ENCODE results near the gene LNPK. TPM values are rescaled to one million over a fixed set of nuclear protein-coding genes. Genes with fewer than 3 reads are reported as not detected.

The LNPK gene
- total RNA-seq, 1 experiment from 2014 or later, result 31.1 TPM

GRCh38 chr2:175877845-175878544, 124.1 kb downstream of the LNPK start:
- TF ChIP-seq, protein P1, sequence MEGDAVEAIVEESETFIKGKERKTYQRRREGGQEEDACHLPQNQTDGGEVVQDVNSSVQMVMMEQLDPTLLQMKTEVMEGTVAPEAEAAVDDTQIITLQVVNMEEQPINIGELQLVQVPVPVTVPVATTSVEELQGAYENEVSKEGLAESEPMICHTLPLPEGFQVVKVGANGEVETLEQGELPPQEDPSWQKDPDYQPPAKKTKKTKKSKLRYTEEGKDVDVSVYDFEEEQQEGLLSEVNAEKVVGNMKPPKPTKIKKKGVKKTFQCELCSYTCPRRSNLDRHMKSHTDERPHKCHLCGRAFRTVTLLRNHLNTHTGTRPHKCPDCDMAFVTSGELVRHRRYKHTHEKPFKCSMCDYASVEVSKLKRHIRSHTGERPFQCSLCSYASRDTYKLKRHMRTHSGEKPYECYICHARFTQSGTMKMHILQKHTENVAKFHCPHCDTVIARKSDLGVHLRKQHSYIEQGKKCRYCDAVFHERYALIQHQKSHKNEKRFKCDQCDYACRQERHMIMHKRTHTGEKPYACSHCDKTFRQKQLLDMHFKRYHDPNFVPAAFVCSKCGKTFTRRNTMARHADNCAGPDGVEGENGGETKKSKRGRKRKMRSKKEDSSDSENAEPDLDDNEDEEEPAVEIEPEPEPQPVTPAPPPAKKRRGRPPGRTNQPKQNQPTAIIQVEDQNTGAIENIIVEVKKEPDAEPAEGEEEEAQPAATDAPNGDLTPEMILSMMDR (IDR thresholded peaks at IDR 0.05; ENCODE audit: unreplicated experiment), result no peak
- CTCF ChIA-PET, result no interaction called here
- no peaks in the 10 kb centered on the region for H3K4me1 Mint-ChIP-seq (ENCODE audit: low read depth, unreplicated experiment)
- DNase-seq, result no peak
- no peak overlapping the region for H3K27ac Mint-ChIP-seq (ENCODE audit: unreplicated experiment)
- intact Hi-C loops (cut with micrococcal nuclease; ENCODE audit: unreplicated experiment), result no loop called here
- H3K27me3 Mint-ChIP-seq (ENCODE audit: unreplicated experiment), result no peaks in the 10 kb centered on the region
- H3K9me3 Mint-ChIP-seq (ENCODE audit: low read depth, unreplicated experiment), result no peaks in the 10 kb centered on the region
- H3K36me3 Mint-ChIP-seq (ENCODE audit: insufficient read depth, unreplicated experiment), result no peaks in the 10 kb centered on the region
- BruUV-seq (replicated peaks), result no TSS peak
- H3K4me3 Mint-ChIP-seq (ENCODE audit: low read depth, unreplicated experiment), result no peak overlapping the region

GRCh38 chr2:175874291-175874690, 127.8 kb downstream of the LNPK start:
- Mint-ChIP-seq H3K9me3 (ENCODE audit: low read depth, unreplicated experiment) (no peaks in the 10 kb centered on the region), H3K4me3 (ENCODE audit: low read depth, unreplicated experiment) (no peak overlapping the region), H3K4me1 (ENCODE audit: low read depth, unreplicated experiment) (no peaks in the 10 kb centered on the region), H3K36me3 (ENCODE audit: insufficient read depth, unreplicated experiment) (no peaks in the 10 kb centered on the region), H3K27ac (ENCODE audit: unreplicated experiment) (no peak overlapping the region), H3K27me3 (ENCODE audit: unreplicated experiment) (no peaks in the 10 kb centered on the region)
- TF ChIP-seq, protein P1 (IDR thresholded peaks at IDR 0.05; ENCODE audit: unreplicated experiment), result no peak
- no TSS peak for BruUV-seq (replicated peaks)
- intact Hi-C loops (cut with micrococcal nuclease; ENCODE audit: unreplicated experiment), result no loop called here
- DNase-seq, result no peak
- CTCF ChIA-PET, result no interaction called here

Other genes with a start within 250 kb of the LNPK start
- gene EVX2, start 81.7 kb upstream of the LNPK start, total RNA-seq (2022), result not detected in 2 replicates
- gene HOXD13, start 90.5 kb upstream of the LNPK start, total RNA-seq (2022), result not detected in 2 replicates
- not detected in 2 replicates for gene HOXD12, start 97.5 kb upstream of the LNPK start, total RNA-seq (2022)
- not detected in 2 replicates for gene HOXD11, start 105.0 kb upstream of the LNPK start, total RNA-seq (2022)
- not detected in 2 replicates for gene HOXD10, start 114.5 kb upstream of the LNPK start, total RNA-seq (2022)
- not detected in 2 replicates for gene HOXD9, start 120.5 kb upstream of the LNPK start, total RNA-seq (2022)
- gene HOXD8, start 127.4 kb upstream of the LNPK start, total RNA-seq (2022), result not detected in 2 replicates
- gene HOXD4, start 149.3 kb upstream of the LNPK start, total RNA-seq (2022), result not detected in 2 replicates
- gene HOXD3, start 155.0 kb upstream of the LNPK start, total RNA-seq (2022), result not detected in 2 replicates
- not detected in 2 replicates for gene HOXD1, start 186.4 kb upstream of the LNPK start, total RNA-seq (2022)